Astrocyte (in vitro differentiated cells and primary cell): ENCODE data around the gene LALBA. TPM values are rescaled to one million over a fixed set of nuclear protein-coding genes. Genes with fewer than 3 reads are reported as not detected.
A peak's percentile ranks its signal among the peaks of the same experiment; 100 is the strongest.

Experiments
- DNase-seq: peaks from one replicate; pipeline ENCODE4 v3.0.0-alpha.2; 2010; ENCODE audit warnings: low read depth
- FAIRE-seq: peaks from 2 replicates; lab custom pipeline; 2011; peaks lifted over from hg19 to GRCh38; lab: Jason Lieb, UNC
- H2AFZ ChIP-seq: 2 replicates; pipeline ENCODE4 v1.6.0; 2012; ENCODE audit warnings: low read depth, low read length, inconsistent platforms
- H3K27ac ChIP-seq: 2 replicates; pipeline ENCODE4 v1.5.1; 2011; ENCODE audit warnings: low read depth, low read length, inconsistent platforms
- H3K27me3 ChIP-seq: 2 replicates; pipeline ENCODE4 v1.6.0; 2011; ENCODE audit warnings: low read length, inconsistent platforms; ENCODE audit not compliant: insufficient read depth
- H3K36me3 ChIP-seq: 2 replicates; pipeline ENCODE4 v1.5.1; 2011; ENCODE audit warnings: low read length, inconsistent platforms; ENCODE audit not compliant: insufficient read depth
- H3K4me1 ChIP-seq: 2 replicates; pipeline ENCODE4 v1.5.1; 2011; ENCODE audit warnings: low read length, inconsistent platforms; ENCODE audit not compliant: insufficient read depth
- H3K4me2 ChIP-seq: 2 replicates; pipeline ENCODE4 v1.6.0; 2012; ENCODE audit warnings: low read length, inconsistent platforms
- H3K4me3 ChIP-seq: 2 replicates; pipeline ENCODE4 v1.5.1; 2011; ENCODE audit warnings: low read depth, mild to moderate bottlenecking, low read length, inconsistent platforms; ENCODE audit not compliant: insufficient read depth
- H3K79me2 ChIP-seq: 2 replicates; pipeline ENCODE4 v1.6.0; 2012; ENCODE audit warnings: mild to moderate bottlenecking, low read length, inconsistent platforms; ENCODE audit not compliant: insufficient read depth
- H3K9ac ChIP-seq: 2 replicates; pipeline ENCODE4 v1.6.0; 2012; ENCODE audit warnings: mild to moderate bottlenecking, low read length, inconsistent platforms
- H3K9me3 ChIP-seq: 2 replicates; pipeline ENCODE4 v1.5.1; 2012; ENCODE audit warnings: low read depth, mild to moderate bottlenecking, low read length, inconsistent platforms; ENCODE audit not compliant: insufficient read depth
- H4K20me1 ChIP-seq: 2 replicates; pipeline ENCODE4 v1.6.0; 2012; ENCODE audit warnings: low read length, inconsistent platforms; ENCODE audit not compliant: insufficient read depth
- H3K27ac Mint-ChIP-seq: one replicate; pipeline ENCODE4 v1.8.0; 2021; ENCODE audit warnings: mild to moderate bottlenecking, mixed read lengths; ENCODE audit not compliant: unreplicated experiment
- H3K27me3 Mint-ChIP-seq: one replicate; pipeline ENCODE4 v1.8.0; 2021; ENCODE audit warnings: low read depth, mixed read lengths; ENCODE audit not compliant: unreplicated experiment
- H3K36me3 Mint-ChIP-seq: one replicate; pipeline ENCODE4 v1.8.0; 2021; ENCODE audit warnings: low read depth, mixed read lengths; ENCODE audit not compliant: unreplicated experiment
- H3K4me1 Mint-ChIP-seq: one replicate; pipeline ENCODE4 v1.8.0; 2021; ENCODE audit warnings: low read depth, mixed read lengths; ENCODE audit not compliant: unreplicated experiment
- H3K4me3 Mint-ChIP-seq: one replicate; pipeline ENCODE4 v1.8.0; 2021; ENCODE audit warnings: mild to moderate bottlenecking, moderate library complexity, mixed read lengths; ENCODE audit not compliant: unreplicated experiment
- H3K9me3 Mint-ChIP-seq: one replicate; pipeline ENCODE4 v1.8.0; 2021; ENCODE audit warnings: mild to moderate bottlenecking, mixed read lengths; ENCODE audit not compliant: unreplicated experiment
- EZH2 ChIP-seq: IDR thresholded peaks from 2 replicates; pipeline ENCODE4 v1.6.1; 2012; ENCODE audit warnings: mild to moderate bottlenecking, low read length, inconsistent platforms; ENCODE audit not compliant: insufficient read depth
- total RNA-seq: library from RNA; stranded (reverse); gene quantifications from 2 replicates; pipeline ENCODE4 v1.2.1, GENCODE V29; 2021
- TF ChIP-seq, protein P1 (sequence below): IDR thresholded peaks from 2 replicates; pipeline ENCODE4 v1.5.1; 2011; ENCODE audit warnings: low read depth, mild to moderate bottlenecking, inconsistent platforms, low read length, moderate library complexity; ENCODE audit not compliant: insufficient read depth

LALBA gene
- total RNA-seq, 1 donor from 2014 or later = not detected

DNA sequence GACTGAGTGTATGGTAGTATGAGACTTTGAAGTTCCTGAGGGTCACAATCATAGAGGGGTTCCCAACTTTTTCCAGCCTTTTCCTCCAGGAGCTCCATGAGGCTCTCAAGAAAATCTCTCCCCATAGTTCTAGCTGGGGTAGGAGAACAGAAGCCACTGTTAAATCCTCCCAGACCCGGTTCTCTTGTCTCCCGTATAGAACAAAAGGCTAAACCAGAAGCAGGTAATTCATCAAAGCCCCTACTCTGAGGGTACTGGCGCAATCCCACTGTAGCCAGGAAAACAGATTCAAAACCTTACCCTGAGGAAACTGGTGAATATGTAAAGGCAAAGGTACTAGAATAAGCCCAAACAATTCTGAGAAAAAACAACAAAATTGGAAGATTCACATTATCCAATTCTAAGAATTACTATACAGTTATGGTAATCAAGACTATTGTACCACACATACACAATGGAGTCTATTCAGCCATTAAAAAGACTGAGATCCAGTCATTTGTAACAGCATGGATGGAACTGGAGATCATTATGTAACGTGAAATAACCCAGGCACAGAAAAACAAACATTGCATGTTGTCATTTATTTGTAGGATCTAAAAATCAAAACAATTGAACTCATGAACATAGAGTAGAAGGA lies 23.9 kb downstream of the LALBA start:
- H3K4me1 ChIP-seq = no peaks in the 10 kb centered on the region
- no peak overlapping the region for H3K9ac ChIP-seq
- H3K36me3 Mint-ChIP-seq = no peaks in the 10 kb centered on the region
- H3K4me3 Mint-ChIP-seq = no peak overlapping the region
- no peak for DNase-seq
- no peaks in the 10 kb centered on the region for H4K20me1 ChIP-seq
- no peak overlapping the region for H3K4me3 ChIP-seq
- H3K79me2 ChIP-seq = no peaks in the 10 kb centered on the region
- no peak overlapping the region for H3K27ac ChIP-seq
- H3K27ac Mint-ChIP-seq = no peak overlapping the region
- peaks cover 22% of the 10 kb centered on the region for H3K27me3 Mint-ChIP-seq
- no peaks in the 10 kb centered on the region for H3K9me3 ChIP-seq
- H2AFZ ChIP-seq = no peak overlapping the region
- peaks cover 14% of the 10 kb centered on the region for H3K9me3 Mint-ChIP-seq
- H3K27me3 ChIP-seq = no peaks in the 10 kb centered on the region
- no peaks in the 10 kb centered on the region for H3K36me3 ChIP-seq
- no peak overlapping the region for H3K4me2 ChIP-seq
- H3K4me1 Mint-ChIP-seq = no peaks in the 10 kb centered on the region
- no peak for FAIRE-seq
- TF ChIP-seq, protein P1, sequence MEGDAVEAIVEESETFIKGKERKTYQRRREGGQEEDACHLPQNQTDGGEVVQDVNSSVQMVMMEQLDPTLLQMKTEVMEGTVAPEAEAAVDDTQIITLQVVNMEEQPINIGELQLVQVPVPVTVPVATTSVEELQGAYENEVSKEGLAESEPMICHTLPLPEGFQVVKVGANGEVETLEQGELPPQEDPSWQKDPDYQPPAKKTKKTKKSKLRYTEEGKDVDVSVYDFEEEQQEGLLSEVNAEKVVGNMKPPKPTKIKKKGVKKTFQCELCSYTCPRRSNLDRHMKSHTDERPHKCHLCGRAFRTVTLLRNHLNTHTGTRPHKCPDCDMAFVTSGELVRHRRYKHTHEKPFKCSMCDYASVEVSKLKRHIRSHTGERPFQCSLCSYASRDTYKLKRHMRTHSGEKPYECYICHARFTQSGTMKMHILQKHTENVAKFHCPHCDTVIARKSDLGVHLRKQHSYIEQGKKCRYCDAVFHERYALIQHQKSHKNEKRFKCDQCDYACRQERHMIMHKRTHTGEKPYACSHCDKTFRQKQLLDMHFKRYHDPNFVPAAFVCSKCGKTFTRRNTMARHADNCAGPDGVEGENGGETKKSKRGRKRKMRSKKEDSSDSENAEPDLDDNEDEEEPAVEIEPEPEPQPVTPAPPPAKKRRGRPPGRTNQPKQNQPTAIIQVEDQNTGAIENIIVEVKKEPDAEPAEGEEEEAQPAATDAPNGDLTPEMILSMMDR = no peak
- no peak for TF ChIP-seq EZH2

DNA sequence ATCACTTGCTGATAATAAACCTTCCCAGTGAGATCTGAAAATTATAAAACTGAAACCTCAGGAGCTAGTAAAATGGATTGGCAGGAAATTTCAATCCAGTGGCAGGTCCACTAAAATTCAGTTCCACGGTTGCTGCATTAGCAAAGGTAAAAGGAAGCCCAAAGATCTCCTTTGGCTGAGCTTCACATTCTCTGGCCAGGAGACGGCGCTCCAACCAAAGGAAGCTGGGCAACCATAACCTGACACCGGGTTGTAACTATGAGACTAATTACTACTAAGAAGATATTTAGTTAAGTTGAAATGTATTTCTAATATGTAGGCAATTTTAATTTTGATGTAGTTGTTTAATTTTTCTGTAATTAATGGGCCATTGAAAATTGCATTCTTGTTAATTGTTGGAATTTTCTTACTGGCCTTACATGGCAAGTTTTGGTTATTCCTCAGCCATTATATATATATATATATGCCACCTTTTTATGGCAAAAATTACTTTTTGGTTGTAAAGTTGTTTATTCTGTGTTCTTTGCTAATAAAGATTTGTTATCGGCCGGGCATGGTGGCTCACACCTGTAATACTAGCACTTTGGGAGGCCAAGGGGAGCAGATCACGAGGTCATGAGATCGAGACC lies 27.4 kb downstream of the LALBA start:
- peaks cover 2% of the 10 kb centered on the region for H3K9me3 Mint-ChIP-seq
- H3K4me1 Mint-ChIP-seq = peaks cover 3% of the 10 kb centered on the region
- Histone ChIP-seq H3K4me2 (no peak overlapping the region), H3K9me3 (no peaks in the 10 kb centered on the region), H3K4me3 (no peak overlapping the region), H3K79me2 (no peaks in the 10 kb centered on the region), H3K9ac (no peak overlapping the region), H4K20me1 (no peaks in the 10 kb centered on the region), H3K27me3 (no peaks in the 10 kb centered on the region), H3K27ac (no peak overlapping the region), H3K36me3 (no peaks in the 10 kb centered on the region), H3K4me1 (no peaks in the 10 kb centered on the region), H2AFZ (no peak overlapping the region)
- no peak overlapping the region for H3K27ac Mint-ChIP-seq
- no peak overlapping the region for H3K4me3 Mint-ChIP-seq
- FAIRE-seq (no peak), DNase-seq (peak; percentile 2)
- peaks cover 20% of the 10 kb centered on the region for H3K27me3 Mint-ChIP-seq
- TF ChIP-seq, protein P1 = peak; percentile 57
- no peak for TF ChIP-seq EZH2
- H3K36me3 Mint-ChIP-seq = no peaks in the 10 kb centered on the region

DNA sequence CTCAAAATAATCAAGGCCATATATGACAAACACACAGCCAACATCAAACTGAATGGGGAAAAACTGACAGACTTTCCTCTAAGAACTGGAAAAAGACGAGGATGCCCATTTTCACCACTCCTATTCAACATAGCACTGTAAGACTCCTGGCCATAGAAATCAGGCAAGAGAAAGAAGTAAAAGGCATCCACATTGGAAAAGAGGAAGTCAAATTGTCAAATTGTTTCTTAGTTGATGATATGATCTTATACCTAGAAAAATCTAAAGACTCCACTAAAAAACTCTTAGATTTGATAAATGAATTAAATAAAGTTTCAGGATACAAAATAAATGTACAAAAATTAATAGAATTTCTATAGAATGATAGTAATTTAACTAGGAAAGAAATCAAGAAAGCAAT lies 33.2 kb downstream of the LALBA start:
- DNase-seq (no peak), FAIRE-seq (no peak)
- no peak overlapping the region for H3K4me3 Mint-ChIP-seq
- Histone ChIP-seq H3K4me2 (no peak overlapping the region), H3K9me3 (no peaks in the 10 kb centered on the region), H3K27me3 (no peaks in the 10 kb centered on the region), H3K4me1 (no peaks in the 10 kb centered on the region), H3K4me3 (no peak overlapping the region), H3K9ac (no peak overlapping the region), H3K27ac (no peak overlapping the region), H3K36me3 (no peaks in the 10 kb centered on the region), H3K79me2 (no peaks in the 10 kb centered on the region), H4K20me1 (no peaks in the 10 kb centered on the region), H2AFZ (no peak overlapping the region)
- TF ChIP-seq EZH2 = no peak
- TF ChIP-seq, protein P1 = no peak
- H3K27ac Mint-ChIP-seq = no peak overlapping the region
- H3K9me3 Mint-ChIP-seq = peaks cover 13% of the 10 kb centered on the region
- H3K4me1 Mint-ChIP-seq = peaks cover 3% of the 10 kb centered on the region
- H3K36me3 Mint-ChIP-seq = no peaks in the 10 kb centered on the region
- H3K27me3 Mint-ChIP-seq = no peaks in the 10 kb centered on the region
